Left cardiac atrium (tissue), 4 donors: ENCODE results near the gene MORF4L1. TPM values are rescaled to one million over a fixed set of nuclear protein-coding genes. Genes with fewer than 3 reads are reported as not detected.
"Not testable (repeated sequence)": the region's sequence is repeated elsewhere in the genome, so short reads cannot be mapped to it uniquely, and the experiment has no call there.

Source experiments
- ATAC-seq, 2 donors: fragments of 200-7000 bp; cut with Tn5 transposase; one replicate each; pipeline ENCODE4 v1.9.1; 2020; ENCODE audit warnings: mild to moderate bottlenecking in 2 of 2, moderate library complexity in 2 of 2
- DNase-seq: peaks from one replicate; pipeline ENCODE4 v3.0.0-alpha.2; 2020
- intact Hi-C, 2 donors: fragments of 100-400 bp; cut with DNase I; formaldehyde crosslinking; loops; one replicate each; pipeline versions ENCODE4 v1.14.1 to v1.15.1; 2022 to 2023
- total RNA-seq, 2 donors: library from RNA; stranded (reverse); fragmentation: NEBNext Ultra II Directional; extraction: Animal tissue kit (Norgen Biotek cat#: 25700); gene quantifications; one replicate each; pipeline ENCODE4 v1.2.1, GENCODE V29; 2021
- donor health status: DM: no; HTN: yes; CAD: no.
- donor health status: DM: no; HTN: yes; CAD: no; lungs with severe emphysema.
- donor health status: DM: yes; HTN: yes; CAD: no.
- donor health status: Dilated cardiomyopathy.

The MORF4L1 gene
- total RNA-seq, 2 donors from 2014 or later: 306 to 401 TPM

GRCh38 chr15:78915341-78916087, 42.8 kb downstream of the MORF4L1 start:
- intact Hi-C loops: loop anchor here in 1 of 2 donors (10.0 kb wide), 1 partner anchor 259 kb away; no protein-coding TSS in a partner anchor
- ATAC-seq (peak; percentile 56 to 71), DNase-seq (peak; percentile 53)

- no peak for DNase-seq
- no peak for ATAC-seq
- intact Hi-C loops: loop anchor here in 1 of 2 donors (10.0 kb wide), 1 partner anchor 259 kb away; no protein-coding TSS in a partner anchor
Observed at GRCh38 chr15:78916088-78916487, 43.4 kb downstream of the MORF4L1 start.

- intact Hi-C loops: loop anchor here in 1 of 2 donors (10.0 kb wide), 1 partner anchor 257 kb away; no protein-coding TSS in a partner anchor
- ATAC-seq: no peak
- no peak for DNase-seq
Observed at GRCh38 chr15:78917888-78918287, 45.2 kb downstream of the MORF4L1 start.

GRCh38 chr15:78921517-78921916, 48.8 kb downstream of the MORF4L1 start:
- ATAC-seq (no peak), DNase-seq (no peak)
- intact Hi-C loops: no loop called here

GRCh38 chr15:78921940-78922339, 49.2 kb downstream of the MORF4L1 start:
- intact Hi-C loops: no loop called here
- ATAC-seq: no peak
- DNase-seq: no peak

GRCh38 chr15:78922527-78922926, 49.8 kb downstream of the MORF4L1 start:
- DNase-seq (no peak), ATAC-seq (no peak)
- intact Hi-C loops: no loop called here

- intact Hi-C loops: no loop called here
- ATAC-seq (no peak), DNase-seq (no peak)
Observed at GRCh38 chr15:78923015-78923414, 50.3 kb downstream of the MORF4L1 start.

- DNase-seq: no peak
- intact Hi-C loops: no loop called here
- ATAC-seq: no peak
Observed at GRCh38 chr15:78923480-78924360, 51.0 kb downstream of the MORF4L1 start.

- ATAC-seq: no peak
- DNase-seq: no peak
- intact Hi-C loops: no loop called here
Observed at GRCh38 chr15:78925076-78925624, 52.5 kb downstream of the MORF4L1 start.

- no peak for DNase-seq
- no peak for ATAC-seq
- intact Hi-C loops: no loop called here
Observed at GRCh38 chr15:78925956-78926743, 53.5 kb downstream of the MORF4L1 start.

- DNase-seq (no peak), ATAC-seq (no peak)
- intact Hi-C loops: no loop called here
Observed at GRCh38 chr15:78927077-78927790, 54.5 kb downstream of the MORF4L1 start.

GRCh38 chr15:78928176-78928575, 55.5 kb downstream of the MORF4L1 start:
- intact Hi-C loops, DNase-seq, ATAC-seq: not testable (repeated sequence)

GRCh38 chr15:78928616-78929093, 56.0 kb downstream of the MORF4L1 start:
- no peak for DNase-seq
- intact Hi-C loops: no loop called here
- no peak for ATAC-seq

- no peak for DNase-seq
- intact Hi-C loops: no loop called here
- ATAC-seq: no peak
Observed at GRCh38 chr15:78929536-78930264, 57.0 kb downstream of the MORF4L1 start.

- DNase-seq: no peak
- ATAC-seq: peak; percentile 28 to 62
- intact Hi-C loops: no loop called here
Observed at GRCh38 chr15:78930577-78931388, 58.1 kb downstream of the MORF4L1 start.

- ATAC-seq (peak in 1 of 2 donors; percentile 14), DNase-seq (no peak)
- intact Hi-C loops: no loop called here
Observed at GRCh38 chr15:78931439-78932257, 59.0 kb downstream of the MORF4L1 start.
